KMS-11 (cell line): ENCODE data around the gene PUM2.

Source experiments
- H2AFZ ChIP-seq: fragments of 200-600 bp; sonication (generic); 2 replicates; pipeline ENCODE4 v1.6.1; 2016; ENCODE audit warnings: antibody characterized with exemption, mixed run types, low read depth
- H3K27ac ChIP-seq: fragments of 200-600 bp; sonication (generic); 2 replicates; pipeline ENCODE4 v1.6.1; 2016; ENCODE audit warnings: mild to moderate bottlenecking, mixed run types
- H3K27me3 ChIP-seq: fragments of 200-600 bp; sonication (generic); 2 replicates; pipeline ENCODE4 v1.6.1; 2017; ENCODE audit warnings: mild to moderate bottlenecking, low read depth, mixed run types, moderate library complexity; ENCODE audit not compliant: insufficient read depth
- H3K36me3 ChIP-seq: fragments of 200-600 bp; sonication (generic); 2 replicates; pipeline ENCODE4 v1.6.1; 2017; ENCODE audit warnings: mild to moderate bottlenecking, mixed run types; ENCODE audit not compliant: insufficient read depth
- H3K4me1 ChIP-seq: fragments of 200-600 bp; sonication (generic); 2 replicates; pipeline ENCODE4 v1.6.1; 2016; ENCODE audit warnings: mild to moderate bottlenecking, low read depth, mixed run types; ENCODE audit not compliant: poor library complexity, severe bottlenecking
- H3K4me2 ChIP-seq: fragments of 200-600 bp; sonication (generic); 2 replicates; pipeline ENCODE4 v1.7.0; 2016; ENCODE audit warnings: mild to moderate bottlenecking, mixed run types
- H3K4me3 ChIP-seq: fragments of 200-600 bp; sonication (generic); IDR thresholded peaks from 2 replicates; pipeline ENCODE4 v1.6.1; 2017; ENCODE audit warnings: low read depth, low read length, mixed read lengths; ENCODE audit not compliant: insufficient read depth
- H3K79me2 ChIP-seq: fragments of 200-600 bp; sonication (generic); 2 replicates; pipeline ENCODE4 v1.6.1; 2016; ENCODE audit warnings: low read depth, mixed run types; ENCODE audit not compliant: insufficient read depth
- H3K9ac ChIP-seq: fragments of 200-600 bp; sonication (generic); 2 replicates; pipeline ENCODE4 v1.6.1; 2016; ENCODE audit warnings: mild to moderate bottlenecking, mixed run types
- H4K20me1 ChIP-seq: fragments of 200-600 bp; sonication (generic); 2 replicates; pipeline ENCODE4 v1.6.1; 2016; ENCODE audit warnings: mild to moderate bottlenecking, mixed run types; ENCODE audit not compliant: insufficient read depth
- CTCF ChIP-seq: fragments of 200-600 bp; sonication (generic); conservative IDR thresholded peaks from 2 replicates; pipeline ENCODE4 v1.6.1; 2017; ENCODE audit warnings: low read depth, mild to moderate bottlenecking, antibody characterized with exemption, low read length, moderate library complexity, mixed read lengths

Gene PUM2

DNA sequence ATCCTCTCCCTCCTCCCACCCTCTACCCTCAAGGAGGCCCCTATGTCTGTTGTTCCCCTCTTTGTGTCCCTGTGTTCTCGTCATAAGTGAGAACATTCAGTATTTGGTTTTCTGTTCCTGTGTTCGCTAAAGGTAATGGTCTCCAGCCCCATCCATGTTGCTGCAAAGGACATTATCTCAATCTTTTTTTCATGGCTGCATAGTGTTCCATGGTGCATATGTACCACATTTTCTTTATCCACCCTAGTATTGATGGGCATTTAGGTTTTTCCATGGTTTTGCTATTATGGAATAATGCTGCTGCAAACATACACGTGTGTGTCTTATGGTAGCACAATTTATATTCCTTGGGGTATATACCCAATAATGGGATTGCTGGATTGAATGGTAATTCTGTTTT lies 33.0 kb downstream of the PUM2 start:
- H3K27ac ChIP-seq, result no peak overlapping the region
- H4K20me1 ChIP-seq, result no peaks in the 10 kb centered on the region; the same call in 1 of the 2 replicates
- no peak for TF ChIP-seq CTCF
- H3K79me2 ChIP-seq, result peaks cover 49% of the 10 kb centered on the region
- H2AFZ ChIP-seq, result no peak overlapping the region
- no peaks in the 10 kb centered on the region for H3K27me3 ChIP-seq
- peaks cover 7% of the 10 kb centered on the region for H3K4me1 ChIP-seq
- H3K4me2 ChIP-seq, result no peak overlapping the region
- no peak overlapping the region for H3K9ac ChIP-seq
- H3K36me3 ChIP-seq, result peaks cover 3% of the 10 kb centered on the region; the same call in 1 of the 2 replicates
- H3K4me3 ChIP-seq, result no peak overlapping the region

DNA sequence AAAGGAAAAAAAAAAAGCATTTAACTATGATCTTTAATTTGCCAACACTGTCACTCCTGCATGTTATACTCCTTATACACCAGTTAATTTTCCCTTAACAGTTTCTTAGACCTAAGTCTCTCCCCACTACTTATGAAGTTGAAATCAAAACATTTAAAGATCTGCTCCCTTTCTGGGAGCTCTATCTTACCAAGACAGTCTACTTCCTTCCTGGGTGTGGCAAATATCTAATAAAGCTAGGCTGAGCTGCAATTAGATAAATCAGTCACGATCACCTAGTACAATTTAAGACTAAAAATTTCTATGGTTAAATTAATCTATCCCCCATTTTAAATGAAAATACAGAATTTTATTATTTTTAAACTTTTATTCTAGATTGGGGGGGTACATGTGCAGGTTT lies 33.4 kb downstream of the PUM2 start:
- TF ChIP-seq CTCF, result no peak
- Histone ChIP-seq H3K79me2 (peaks cover 45% of the 10 kb centered on the region), H3K9ac (no peak overlapping the region), H4K20me1 (no peaks in the 10 kb centered on the region), H3K27ac (no peak overlapping the region), H3K36me3 (peaks cover 3% of the 10 kb centered on the region; the same call in 1 of the 2 replicates), H3K4me1 (peaks cover 7% of the 10 kb centered on the region), H3K4me3 (no peak overlapping the region), H2AFZ (no peak overlapping the region), H3K4me2 (no peak overlapping the region), H3K27me3 (no peaks in the 10 kb centered on the region)

DNA sequence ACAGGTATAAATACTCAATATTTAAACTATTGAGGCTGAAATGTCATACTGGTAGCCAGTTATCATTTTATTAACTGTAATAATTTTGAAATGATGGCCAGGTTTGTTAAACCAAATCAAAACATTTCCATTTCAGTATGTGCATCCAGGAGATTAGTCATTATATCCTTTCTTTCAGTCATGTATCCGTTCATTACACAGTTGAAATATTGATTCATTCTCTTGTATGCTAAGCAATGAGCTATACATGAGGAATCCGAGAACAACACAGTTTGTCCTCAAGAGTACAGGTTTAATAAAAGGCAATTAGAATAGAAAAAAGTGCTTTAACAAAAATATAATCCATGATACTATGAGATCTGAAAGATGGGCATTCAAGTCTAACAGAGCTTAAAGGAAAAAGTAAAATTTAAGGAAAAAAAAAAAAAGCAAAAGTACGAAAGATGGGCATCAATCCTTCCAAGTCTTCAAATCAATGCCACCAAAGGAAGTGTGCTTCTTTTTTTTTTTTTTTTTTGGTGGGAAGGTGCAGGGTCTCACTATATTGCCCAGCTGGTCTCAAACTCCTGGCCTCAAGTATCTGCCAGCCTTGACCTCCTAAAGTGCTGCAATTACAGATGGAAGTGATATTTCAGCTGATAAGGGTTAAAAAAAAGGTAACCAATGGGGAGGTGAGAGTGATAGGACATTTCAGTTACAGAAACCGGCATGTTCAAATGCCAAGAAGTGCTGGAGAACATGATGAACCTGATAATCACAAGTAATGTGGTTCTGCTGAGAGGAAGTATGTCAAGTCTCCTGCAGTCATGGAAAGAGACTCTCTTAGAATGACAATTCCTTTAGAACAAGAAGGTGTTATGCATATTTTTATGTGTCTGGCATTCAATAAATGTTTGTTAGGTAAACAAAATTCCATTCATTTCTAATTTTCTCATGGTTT lies 35.8 kb downstream of the PUM2 start:
- Histone ChIP-seq H3K79me2 (peaks cover 25% of the 10 kb centered on the region; the same call in 1 of the 2 replicates), H3K27ac (no peak overlapping the region)

GRCh38 chr2:20313659-20314058 lies 37.0 kb downstream of the PUM2 start:
- Histone ChIP-seq H3K27ac (no peak overlapping the region), H3K4me3 (no peak overlapping the region), H2AFZ (no peak overlapping the region), H3K4me1 (no peaks in the 10 kb centered on the region), H3K9ac (no peak overlapping the region), H3K4me2 (no peak overlapping the region), H3K79me2 (peaks cover 20% of the 10 kb centered on the region; the same call in 1 of the 2 replicates), H3K36me3 (peaks cover 3% of the 10 kb centered on the region; the same call in 1 of the 2 replicates), H3K27me3 (no peaks in the 10 kb centered on the region), H4K20me1 (no peaks in the 10 kb centered on the region; the same call in 1 of the 2 replicates)
- TF ChIP-seq CTCF, result no peak

More for the DNA sequence above, 35.8 kb downstream of the PUM2 start:
- H2AFZ ChIP-seq, result no peak overlapping the region
- no peak overlapping the region for H3K9ac ChIP-seq
- H4K20me1 ChIP-seq, result no peaks in the 10 kb centered on the region; the same call in 1 of the 2 replicates
- no peaks in the 10 kb centered on the region for H3K27me3 ChIP-seq
- no peak for TF ChIP-seq CTCF
- no peaks in the 10 kb centered on the region for H3K4me1 ChIP-seq
- H3K36me3 ChIP-seq, result peaks cover 3% of the 10 kb centered on the region; the same call in 1 of the 2 replicates
- H3K4me3 ChIP-seq, result no peak overlapping the region
- no peak overlapping the region for H3K4me2 ChIP-seq
